ENCODE results near the gene KATNIP.

- no peak for TF ChIP-seq CTCF (IDR thresholded peaks at IDR 0.05; ENCODE audit: insufficient read depth, low read length)
- no peak for TF ChIP-seq REST (IDR thresholded peaks at IDR 0.05; ENCODE audit: insufficient replicate concordance, low read depth)
- no peak for TF ChIP-seq GABPA (IDR thresholded peaks at IDR 0.05; ENCODE audit: low read depth)
Observed at GRCh38 chr16:27586711-27587110, 36.8 kb downstream of the KATNIP start.

Data from HL-60 (cell line).